Aorta (tissue), 5 donors: Measurements from ENCODE around the gene SLC2A4RG. TPM values are rescaled to one million over a fixed set of nuclear protein-coding genes. Genes with fewer than 3 reads are reported as not detected.

Experiments
- ATAC-seq: fragments of 200-7000 bp; cut with Tn5 transposase; one replicate; pipeline ENCODE4 v1.9.1; 2022; ENCODE audit warnings: moderate library complexity; ENCODE audit not compliant: low FRiP score
- DNase-seq, 2 donors: peaks; one replicate each; pipeline ENCODE4 v3.0.0-alpha.2; 2020
- H3K27ac ChIP-seq, 2 donors: one replicate each; pipeline ENCODE4 v1.5.1; 2013; ENCODE audit warnings: low read length in 2 of 2, mild to moderate bottlenecking in 2 of 2, moderate library complexity in 2 of 2, control low read depth in 1 of 2, inconsistent platforms in 1 of 2, low read depth in 1 of 2
- H3K27me3 ChIP-seq, 2 donors: one replicate each; pipeline ENCODE4 v1.6.1; 2013; ENCODE audit warnings: control low read depth in 1 of 2, low read length in 1 of 2, mild to moderate bottlenecking in 1 of 2, moderate library complexity in 1 of 2; ENCODE audit not compliant: insufficient read depth in 2 of 2, control insufficient read depth in 1 of 2
- H3K36me3 ChIP-seq, 2 donors: one replicate each; pipeline ENCODE4 v1.6.1; 2013; ENCODE audit warnings: control low read depth in 1 of 2, low read length in 1 of 2, mild to moderate bottlenecking in 1 of 2; ENCODE audit not compliant: insufficient read depth in 2 of 2, control insufficient read depth in 1 of 2
- H3K4me1 ChIP-seq, 2 donors: one replicate each; pipeline ENCODE4 v1.6.1; 2013; ENCODE audit warnings: low read length in 2 of 2, control low read depth in 1 of 2, mild to moderate bottlenecking in 1 of 2, moderate library complexity in 1 of 2; ENCODE audit not compliant: insufficient read depth in 2 of 2, control insufficient read depth in 1 of 2
- H3K4me3 ChIP-seq, 2 donors: one replicate each; pipeline ENCODE4 v1.5.1; 2013; ENCODE audit warnings: low read length in 2 of 2, control low read depth in 1 of 2, mild to moderate bottlenecking in 1 of 2
- H3K9me3 ChIP-seq: one replicate; pipeline ENCODE4 v1.6.1; 2013; ENCODE audit warnings: mild to moderate bottlenecking, low read length; ENCODE audit not compliant: control insufficient read depth
- WGBS, 2 donors: extraction: QIAGEN DNeasy Blood & Tissue Kit; methylation state at CpG; one replicate each; pipeline ENCODE4 v1.1.7; 2013; 5-methylcytosine and 5-hydroxymethylcytosine counted together
- intact Hi-C, 2 donors: fragments of 100-400 bp; cut with DNase I; formaldehyde crosslinking; loops; one replicate each; pipeline versions ENCODE4 v1.14.2 to v1.15.0; 2022
- polyA plus RNA-seq, 2 donors: library from polyadenylated mRNA; stranded (reverse); fragments of 200-250 nt; gene quantifications; one replicate each; pipeline ENCODE4 v1.2.3, GENCODE V29; 2013
- total RNA-seq, 2 donors: library from RNA; stranded (reverse); fragmentation: NEBNext Ultra II Directional; extraction: Animal tissue kit (Norgen Biotek cat#: 25700); gene quantifications; one replicate each; pipeline ENCODE4 v1.2.1, GENCODE V29; 2021
- donor health status: healthy with polysubstance abuse.
- donor health status: Bipolar disorder and iron deficiency.
- donor health status: DM: no; HTN: no; CAD: no.
- donor health status: DM: no; HTN: no; CAD: no.
- donor health status: DM: yes; HTN: yes; CAD: no.

Gene SLC2A4RG
- total and polyA plus RNA-seq, 4 donors: 24.7 to 86.7 (median 61.2) TPM

DNA sequence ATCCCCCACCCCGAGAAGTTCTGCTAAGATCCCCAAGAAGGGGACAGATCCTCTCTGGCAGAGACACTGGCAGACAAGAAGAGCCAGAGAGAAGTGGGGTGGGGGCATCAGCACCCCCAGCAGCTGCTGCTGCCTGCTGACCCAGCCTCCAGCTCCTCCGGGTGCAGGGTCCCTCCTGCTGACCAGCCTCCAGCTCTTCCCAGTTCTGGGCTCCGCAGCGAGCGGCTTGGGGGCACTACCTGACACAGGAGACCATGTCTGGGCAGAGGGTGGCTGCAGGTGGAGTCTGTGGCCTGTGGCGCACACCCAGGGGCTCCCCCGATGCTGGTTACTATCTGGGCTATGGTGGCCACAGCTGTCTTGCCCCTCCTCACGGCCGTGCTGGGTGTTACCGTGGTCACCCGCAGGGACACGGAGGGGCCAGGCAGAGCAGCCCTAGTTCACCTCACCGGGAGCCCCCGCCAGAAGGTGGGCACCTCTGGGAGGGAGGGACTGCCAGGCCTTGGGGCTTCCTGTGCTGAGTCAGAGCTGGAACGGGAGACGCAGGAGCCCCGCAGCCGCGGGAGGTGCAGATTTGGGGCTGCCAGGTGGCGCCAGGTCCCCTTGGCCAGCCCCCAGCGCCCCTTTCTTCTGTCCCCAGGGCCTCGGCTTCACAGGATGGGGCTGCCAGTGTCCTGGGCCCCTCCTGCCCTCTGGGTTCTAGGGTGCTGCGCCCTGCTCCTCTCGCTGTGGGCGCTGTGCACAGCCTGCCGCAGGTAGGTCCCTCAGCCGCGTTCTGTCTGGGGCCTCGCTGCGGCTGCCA, 2.5 kb upstream of the SLC2A4RG start:
- intact Hi-C loops: no loop called here
- DNase-seq (peak; percentile 56 to 77), ATAC-seq (no peak)
- Histone ChIP-seq H3K36me3 (no peaks in the 10 kb centered on the region), H3K9me3 (no peaks in the 10 kb centered on the region), H3K27me3 (no peaks in the 10 kb centered on the region), H3K4me1 (no peaks in the 10 kb centered on the region), H3K4me3 (no peak overlapping the region), H3K27ac (no peak overlapping the region)
- 68 to 73% methylated on average over 30 of the region's 30 CpGs for WGBS, 2 donors

DNA sequence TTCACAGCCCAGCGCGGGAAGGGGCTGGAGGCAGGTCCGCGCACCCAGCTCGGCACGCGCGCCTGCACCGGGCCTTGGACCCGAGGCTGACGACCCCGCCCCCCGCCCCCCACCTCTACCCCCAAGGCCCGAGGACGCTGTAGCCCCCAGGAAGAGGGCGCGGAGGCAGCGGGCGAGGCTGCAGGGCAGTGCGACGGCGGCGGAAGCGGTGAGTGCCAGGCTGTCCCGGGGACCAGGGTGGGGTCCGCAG, 2.0 kb upstream of the SLC2A4RG start:
- Histone ChIP-seq H3K4me3 (no peak overlapping the region), H3K4me1 (no peaks in the 10 kb centered on the region), H3K9me3 (no peaks in the 10 kb centered on the region), H3K36me3 (peaks cover 0 to under 1% of the 10 kb centered on the region in 2 donors), H3K27ac (no peak overlapping the region), H3K27me3 (no peaks in the 10 kb centered on the region)
- intact Hi-C loops: no loop called here
- ATAC-seq (no peak), DNase-seq (peak in 1 of 2 donors; percentile 73)
- WGBS, 2 donors: 35 to 62% methylated on average over 17 to 26 of the region's 26 CpGs

- Histone ChIP-seq H3K36me3 (peaks cover 0 to 1% of the 10 kb centered on the region in 2 donors), H3K4me3 (no peak overlapping the region), H3K27me3 (no peaks in the 10 kb centered on the region), H3K4me1 (no peaks in the 10 kb centered on the region), H3K27ac (no peak overlapping the region), H3K9me3 (no peaks in the 10 kb centered on the region)
- intact Hi-C loops: loop anchor here in 1 of 2 donors (2.0 kb wide), 1 partner anchor 111 kb away; the partner anchor contains the start of gene GMEB2
- 47 to 63% methylated on average over 39 to 43 of the region's 43 CpGs for WGBS, 2 donors
- DNase-seq: peak; percentile 58 to 73
- no peak for ATAC-seq
Observed at GRCh38 chr20:63737945-63738686, 1.5 kb upstream of the SLC2A4RG start.

DNA sequence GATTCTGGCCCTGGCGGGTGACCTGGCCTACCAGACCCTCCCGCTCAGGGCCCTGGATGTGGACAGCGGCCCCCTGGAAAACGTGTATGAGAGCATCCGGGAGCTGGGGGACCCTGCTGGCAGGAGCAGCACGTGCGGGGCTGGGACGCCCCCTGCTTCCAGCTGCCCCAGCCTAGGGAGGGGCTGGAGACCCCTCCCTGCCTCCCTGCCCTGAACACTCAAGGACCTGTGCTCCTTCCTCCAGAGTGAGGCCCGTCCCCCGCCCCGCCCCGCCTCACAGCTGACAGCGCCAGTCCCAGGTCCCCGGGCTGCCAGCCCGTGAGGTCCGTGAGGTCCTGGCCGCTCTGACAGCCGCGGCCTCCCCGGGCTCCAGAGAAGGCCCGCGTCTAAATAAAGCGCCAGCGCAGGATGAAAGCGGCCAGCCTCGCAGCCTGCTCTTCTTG, 868 bp upstream of the SLC2A4RG start:
- Histone ChIP-seq H3K27me3 (no peaks in the 10 kb centered on the region), H3K36me3 (peaks cover 0 to 1% of the 10 kb centered on the region in 2 donors), H3K27ac (peak overlapping the region in 1 of 2 donors; percentile 8), H3K4me3 (peak overlapping the region; percentile 35 to 38), H3K9me3 (no peaks in the 10 kb centered on the region), H3K4me1 (no peaks in the 10 kb centered on the region)
- ATAC-seq: peak; percentile 28
- intact Hi-C loops: loop anchor here in 1 of 2 donors (2.0 kb wide), 1 partner anchor 112 kb away; the partner anchor contains the start of gene GMEB2
- 16 to 22% methylated on average over 20 to 26 of the region's 26 CpGs for WGBS, 2 donors
- DNase-seq: peak; percentile 79 to 90

GRCh38 chr20:63740070-63740626, 572 bp downstream of the SLC2A4RG start:
- intact Hi-C loops: no loop called here
- H3K27ac ChIP-seq: peak overlapping the region; percentile 63 to 68
- 0 to 1% methylated on average over 42 to 80 of the region's 80 CpGs for WGBS, 2 donors
- H3K4me3 ChIP-seq: peak overlapping the region; percentile 73 to 77
- peaks cover 0 to 1% of the 10 kb centered on the region in 2 donors for H3K36me3 ChIP-seq
- H3K9me3 ChIP-seq: no peaks in the 10 kb centered on the region
- no peaks in the 10 kb centered on the region for H3K27me3 ChIP-seq
- ATAC-seq: peak; percentile 0
- H3K4me1 ChIP-seq: no peaks in the 10 kb centered on the region
- peak; percentile 73 to 86 for DNase-seq

DNA sequence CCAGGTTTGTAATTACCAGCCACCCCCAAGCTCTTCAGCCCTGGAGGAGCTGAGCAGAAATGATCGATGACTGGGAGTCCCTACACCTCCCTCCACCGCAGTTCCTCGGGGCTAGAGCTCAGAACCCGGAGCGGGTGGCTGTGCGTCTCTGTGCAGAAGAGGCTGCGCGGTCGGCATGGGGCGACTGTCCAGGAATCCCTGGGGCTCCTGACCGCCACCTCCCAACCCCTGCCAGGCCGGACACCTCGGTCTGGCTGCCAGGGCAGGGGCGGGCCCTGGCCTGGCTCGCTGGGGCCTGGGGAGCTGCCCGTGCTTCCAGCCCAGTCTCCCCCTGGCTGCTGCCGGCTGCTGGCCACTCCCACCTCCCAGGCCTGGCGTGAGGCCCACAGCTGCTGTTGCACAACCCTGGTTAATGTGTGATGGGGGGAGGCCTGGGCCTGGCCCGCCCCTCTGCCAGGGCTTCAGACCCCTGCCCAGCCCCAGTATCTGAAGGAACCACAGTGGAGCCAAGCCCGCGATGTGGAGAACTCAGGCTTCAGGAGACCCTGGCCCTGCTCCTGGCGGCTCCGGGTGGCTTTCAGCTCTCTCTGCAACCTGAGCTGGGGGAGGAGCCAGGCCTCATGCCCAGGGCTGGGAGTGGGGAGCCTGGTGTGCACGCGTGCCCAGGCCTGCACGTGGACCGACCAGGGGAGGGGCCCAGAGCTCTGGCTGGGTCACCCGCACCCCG, 1.2 kb downstream of the SLC2A4RG start:
- Histone ChIP-seq H3K27me3 (no peaks in the 10 kb centered on the region), H3K36me3 (peaks cover 0 to 1% of the 10 kb centered on the region in 2 donors), H3K27ac (peak overlapping the region in 1 of 2 donors; percentile 68), H3K4me1 (no peaks in the 10 kb centered on the region), H3K9me3 (no peaks in the 10 kb centered on the region), H3K4me3 (peak overlapping the region; percentile 73 to 77)
- 1% methylated on average over 27 to 29 of the region's 29 CpGs for WGBS, 2 donors
- DNase-seq (peak; percentile 95 to 98), ATAC-seq (peak; percentile 89)
- intact Hi-C loops: no loop called here

DNA sequence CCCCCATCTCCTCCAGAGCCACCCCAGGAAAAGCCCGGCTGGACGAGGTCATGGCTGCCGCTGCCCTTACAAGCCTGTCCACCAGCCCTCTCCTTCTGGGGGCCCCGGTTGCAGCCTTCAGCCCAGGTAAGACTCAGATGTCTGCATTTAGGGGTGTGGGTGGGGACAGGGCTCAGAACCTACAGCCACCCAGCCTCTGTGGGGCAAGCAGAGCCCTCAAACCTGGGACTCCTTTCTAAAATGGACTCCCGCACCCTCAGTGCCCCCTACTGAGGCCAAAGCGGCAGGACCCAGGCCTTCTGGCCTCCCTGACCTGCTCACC, 1.7 kb downstream of the SLC2A4RG start:
- intact Hi-C loops: no loop called here
- Histone ChIP-seq H3K9me3 (no peaks in the 10 kb centered on the region), H3K36me3 (peaks cover 0 to 1% of the 10 kb centered on the region in 2 donors), H3K27ac (no peak overlapping the region), H3K27me3 (no peaks in the 10 kb centered on the region), H3K4me3 (peak overlapping the region in 1 of 2 donors; percentile 77), H3K4me1 (no peaks in the 10 kb centered on the region)
- ATAC-seq: no peak
- DNase-seq: no peak
- WGBS, 2 donors: 12 to 23% methylated on average over 6 of the region's 6 CpGs

DNA sequence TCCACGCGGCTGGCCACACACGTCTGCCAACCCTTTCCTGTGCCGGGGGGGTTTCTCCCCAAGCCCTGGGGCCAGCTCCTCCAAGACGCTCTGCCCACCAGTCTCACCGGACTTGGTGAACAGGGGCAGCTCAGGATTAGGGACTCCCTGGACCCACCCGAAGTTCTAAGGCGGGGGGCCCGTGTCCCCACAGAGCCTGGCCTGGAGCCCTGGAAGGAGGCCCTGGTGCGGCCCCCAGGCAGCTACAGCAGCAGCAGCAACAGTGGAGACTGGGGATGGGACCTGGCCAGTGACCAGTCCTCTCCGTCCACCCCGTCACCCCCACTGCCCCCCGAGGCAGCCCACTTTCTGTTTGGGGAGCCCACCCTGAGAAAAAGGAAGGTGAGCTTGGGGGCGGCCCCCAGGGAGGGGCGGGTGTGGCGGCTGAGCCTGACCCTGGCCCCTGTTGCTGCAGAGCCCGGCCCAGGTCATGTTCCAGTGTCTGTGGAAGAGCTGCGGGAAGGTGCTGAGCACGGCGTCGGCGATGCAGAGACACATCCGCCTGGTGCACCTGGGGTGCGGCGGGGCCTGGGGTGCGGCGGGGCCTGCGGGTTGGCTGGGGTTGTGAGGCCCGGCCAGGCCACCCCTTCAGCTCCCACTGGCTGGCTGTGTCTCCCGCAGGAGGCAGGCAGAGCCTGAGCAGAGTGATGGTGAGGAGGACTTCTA, 2.3 kb downstream of the SLC2A4RG start:
- ATAC-seq (no peak), DNase-seq (peak; percentile 56 to 71)
- no peak overlapping the region for H3K27ac ChIP-seq

More for the DNA sequence above, 2.3 kb downstream of the SLC2A4RG start:
- H3K36me3 ChIP-seq: peaks cover 0 to 1% of the 10 kb centered on the region in 2 donors
- 82 to 83% methylated on average over 29 to 30 of the region's 30 CpGs for WGBS, 2 donors
- no peak overlapping the region for H3K4me3 ChIP-seq
- no peaks in the 10 kb centered on the region for H3K27me3 ChIP-seq
- H3K4me1 ChIP-seq: no peaks in the 10 kb centered on the region
- H3K9me3 ChIP-seq: no peaks in the 10 kb centered on the region
- intact Hi-C loops: no loop called here
